Ascending aorta (tissue), 2 donors: Measurements from ENCODE around the gene SUMO3. TPM values are rescaled to one million over a fixed set of nuclear protein-coding genes. Genes with fewer than 3 reads are reported as not detected.
A peak's percentile ranks its signal among the peaks of the same experiment; 100 is the strongest.

ENCODE experiments used
- DNase-seq, 2 donors: peaks; one replicate each; pipeline ENCODE4 v3.0.0-alpha.2; 2019; ENCODE audit warnings: low spot score in 2 of 2
- H3K27ac ChIP-seq, 2 donors: fragments of 200-600 bp; sonication (generic); one replicate each; pipeline ENCODE4 v1.5.1; 2016 to 2017; ENCODE audit warnings: mild to moderate bottlenecking in 1 of 2
- H3K27me3 ChIP-seq: fragments of 200-600 bp; sonication (generic); one replicate; pipeline ENCODE4 v1.5.1; 2017
- H3K36me3 ChIP-seq, 2 donors: fragments of 200-600 bp; sonication (generic); one replicate each; pipeline ENCODE4 v1.5.1; 2016
- H3K4me1 ChIP-seq, 2 donors: fragments of 200-600 bp; sonication (generic); one replicate each; pipeline ENCODE4 v1.5.1; 2016 to 2017; ENCODE audit warnings: mild to moderate bottlenecking in 1 of 2
- H3K4me3 ChIP-seq, 2 donors: fragments of 200-600 bp; sonication (generic); one replicate each; pipeline ENCODE4 v1.5.1; 2016 to 2017; ENCODE audit warnings: mild to moderate bottlenecking in 1 of 2
- H3K9me3 ChIP-seq, 2 donors: fragments of 200-600 bp; sonication (generic); one replicate each; pipeline ENCODE4 v1.5.1; 2016
- intact Hi-C: fragments of 100-400 bp; cut with DNase I; formaldehyde crosslinking; loops from one replicate; pipeline ENCODE4 v1.15.1; 2023
- total RNA-seq: library from RNA; depleted of rRNA; stranded (reverse); fragments of >200 nt; gene quantifications from one replicate; pipeline ENCODE4 v1.1.0, GENCODE V29; 2016
- TF ChIP-seq, protein P1 (sequence below), 3 experiments: fragments of 200-600 bp in 2 of 3; fragments of 450-650 bp in 1 of 3; sonication (generic) in 2 of 3; IDR thresholded peaks; one replicate each; pipeline ENCODE4 v1.5.1; 2016 to 2019; ENCODE audit warnings: antibody characterized with exemption in 3 of 3, mild to moderate bottlenecking in 1 of 3, moderate library complexity in 1 of 3

The SUMO3 gene
- total RNA-seq = 69.2 TPM

DNA sequence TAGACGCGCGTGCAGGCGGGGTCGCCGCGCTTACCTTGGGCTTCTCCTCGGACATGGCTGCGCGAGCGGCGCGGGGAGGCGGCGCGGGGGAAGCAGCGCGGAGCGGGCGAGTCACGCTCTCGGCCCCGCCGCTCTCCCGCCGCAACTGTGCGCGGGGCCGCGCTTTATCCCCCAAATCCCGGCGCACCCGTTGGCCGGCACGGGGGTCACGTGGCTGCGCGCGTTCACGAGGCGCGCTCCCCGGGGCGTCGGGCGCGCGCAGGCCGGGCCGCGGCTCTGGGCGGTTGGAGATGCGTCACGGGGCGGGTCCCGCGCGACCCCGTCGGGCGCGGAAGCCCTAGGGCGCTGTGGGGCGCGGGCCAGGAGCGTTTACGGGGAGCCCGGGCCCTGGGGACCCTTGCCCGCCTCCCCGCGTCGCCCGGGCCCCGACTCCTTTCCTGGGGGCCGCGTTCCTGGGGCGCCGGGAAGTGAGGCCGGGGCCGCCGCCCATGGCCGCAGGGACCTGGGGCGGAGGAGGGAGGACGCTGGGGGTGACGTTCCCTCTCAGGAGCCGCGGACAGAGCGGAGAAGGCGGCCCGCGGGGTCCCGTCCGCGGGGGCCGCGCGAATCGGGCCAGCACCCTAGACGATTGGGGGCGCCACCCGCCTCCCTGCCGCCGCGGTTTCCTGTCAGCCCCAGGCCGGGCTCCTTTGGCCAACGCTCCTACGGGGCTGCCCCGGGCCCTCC, at the start of gene SUMO3:
Gene SUMO3, minus strand, starts transcription at position 149 of the 726 bp plus-strand sequence. Its CDS starts 94 bp downstream, at position 55.
- TF ChIP-seq, protein P1, sequence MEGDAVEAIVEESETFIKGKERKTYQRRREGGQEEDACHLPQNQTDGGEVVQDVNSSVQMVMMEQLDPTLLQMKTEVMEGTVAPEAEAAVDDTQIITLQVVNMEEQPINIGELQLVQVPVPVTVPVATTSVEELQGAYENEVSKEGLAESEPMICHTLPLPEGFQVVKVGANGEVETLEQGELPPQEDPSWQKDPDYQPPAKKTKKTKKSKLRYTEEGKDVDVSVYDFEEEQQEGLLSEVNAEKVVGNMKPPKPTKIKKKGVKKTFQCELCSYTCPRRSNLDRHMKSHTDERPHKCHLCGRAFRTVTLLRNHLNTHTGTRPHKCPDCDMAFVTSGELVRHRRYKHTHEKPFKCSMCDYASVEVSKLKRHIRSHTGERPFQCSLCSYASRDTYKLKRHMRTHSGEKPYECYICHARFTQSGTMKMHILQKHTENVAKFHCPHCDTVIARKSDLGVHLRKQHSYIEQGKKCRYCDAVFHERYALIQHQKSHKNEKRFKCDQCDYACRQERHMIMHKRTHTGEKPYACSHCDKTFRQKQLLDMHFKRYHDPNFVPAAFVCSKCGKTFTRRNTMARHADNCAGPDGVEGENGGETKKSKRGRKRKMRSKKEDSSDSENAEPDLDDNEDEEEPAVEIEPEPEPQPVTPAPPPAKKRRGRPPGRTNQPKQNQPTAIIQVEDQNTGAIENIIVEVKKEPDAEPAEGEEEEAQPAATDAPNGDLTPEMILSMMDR (IDR thresholded peaks at IDR 0.05) = no peak
- Histone ChIP-seq H3K27me3 (no peaks in the 10 kb centered on the region), H3K27ac (peak within 1 kb of the TSS; percentile 73 to 82), H3K4me1 (peaks cover 5 to 12% of the 10 kb centered on the region in 2 donors), H3K4me3 (peak within 1 kb of the TSS; percentile 60 to 85), H3K9me3 (peaks cover 19 to 31% of the 10 kb centered on the region in 2 donors), H3K36me3 (peaks cover 0 to 7% of the 10 kb centered on the region in 2 donors)
- peak in 1 of 2 donors; percentile 87 for DNase-seq
- intact Hi-C loops = loop anchor here (1.0 to 10.0 kb wide), 4 partner anchors 17 to 317 kb away; partner anchors contain the start of genes PTTG1IP and UBE2G2

DNA sequence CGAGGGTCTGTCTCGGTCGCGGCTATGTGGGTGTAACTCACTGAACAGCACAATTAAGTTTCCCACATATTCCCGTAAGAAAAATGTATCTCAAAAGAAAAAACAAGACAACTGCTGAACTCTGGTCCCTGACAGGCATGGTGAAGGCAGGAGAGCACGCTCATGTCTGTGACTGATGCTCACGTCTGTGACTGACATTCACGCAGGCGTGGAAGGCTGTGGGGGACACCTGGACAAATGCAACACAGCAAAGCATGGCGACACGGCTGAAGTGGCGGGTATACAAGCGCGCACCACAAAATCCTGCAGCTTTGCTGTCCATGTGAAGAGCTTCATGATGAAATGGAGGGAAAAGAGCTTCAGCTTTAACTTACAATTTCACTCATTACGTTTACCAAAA, 49.6 kb upstream of the SUMO3 start:
- Histone ChIP-seq H3K4me1 (peaks cover 34 to 66% of the 10 kb centered on the region in 2 donors), H3K9me3 (no peaks in the 10 kb centered on the region), H3K4me3 (no peak overlapping the region), H3K27ac (peak overlapping the region; percentile 95 to 98), H3K27me3 (no peaks in the 10 kb centered on the region), H3K36me3 (peaks cover 25 to 27% of the 10 kb centered on the region in 2 donors)
- no peak for DNase-seq
- TF ChIP-seq, protein P1 (IDR thresholded peaks at IDR 0.05) = no peak
- intact Hi-C loops = no loop called here

DNA sequence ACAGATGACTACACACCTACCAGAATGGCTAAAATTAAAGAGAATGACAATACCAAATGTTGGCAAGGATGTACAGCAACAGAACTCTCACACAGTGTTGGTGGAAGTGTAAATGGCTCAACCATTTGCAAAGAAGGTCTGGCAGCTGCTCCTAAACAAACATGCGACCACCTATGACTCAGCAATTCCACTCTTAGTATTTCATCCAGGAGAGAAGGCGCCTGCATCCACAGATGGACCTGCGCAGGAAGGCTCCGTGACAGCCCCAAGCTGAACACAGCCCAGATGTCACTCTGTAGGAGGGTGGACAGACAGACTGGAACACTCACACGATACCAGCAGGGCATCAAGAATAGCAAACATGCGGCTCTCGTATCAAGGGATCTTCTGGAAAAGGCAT, 48.9 kb upstream of the SUMO3 start:
- TF ChIP-seq, protein P1 (IDR thresholded peaks at IDR 0.05) = no peak
- intact Hi-C loops = no loop called here
- H3K36me3 ChIP-seq = peaks cover 32% of the 10 kb centered on the region in 2 donors
- H3K4me3 ChIP-seq = no peak overlapping the region
- no peaks in the 10 kb centered on the region for H3K9me3 ChIP-seq
- H3K4me1 ChIP-seq = peaks cover 34 to 65% of the 10 kb centered on the region in 2 donors
- H3K27me3 ChIP-seq = no peaks in the 10 kb centered on the region
- peak overlapping the region; percentile 95 to 98 for H3K27ac ChIP-seq
- DNase-seq = no peak

DNA sequence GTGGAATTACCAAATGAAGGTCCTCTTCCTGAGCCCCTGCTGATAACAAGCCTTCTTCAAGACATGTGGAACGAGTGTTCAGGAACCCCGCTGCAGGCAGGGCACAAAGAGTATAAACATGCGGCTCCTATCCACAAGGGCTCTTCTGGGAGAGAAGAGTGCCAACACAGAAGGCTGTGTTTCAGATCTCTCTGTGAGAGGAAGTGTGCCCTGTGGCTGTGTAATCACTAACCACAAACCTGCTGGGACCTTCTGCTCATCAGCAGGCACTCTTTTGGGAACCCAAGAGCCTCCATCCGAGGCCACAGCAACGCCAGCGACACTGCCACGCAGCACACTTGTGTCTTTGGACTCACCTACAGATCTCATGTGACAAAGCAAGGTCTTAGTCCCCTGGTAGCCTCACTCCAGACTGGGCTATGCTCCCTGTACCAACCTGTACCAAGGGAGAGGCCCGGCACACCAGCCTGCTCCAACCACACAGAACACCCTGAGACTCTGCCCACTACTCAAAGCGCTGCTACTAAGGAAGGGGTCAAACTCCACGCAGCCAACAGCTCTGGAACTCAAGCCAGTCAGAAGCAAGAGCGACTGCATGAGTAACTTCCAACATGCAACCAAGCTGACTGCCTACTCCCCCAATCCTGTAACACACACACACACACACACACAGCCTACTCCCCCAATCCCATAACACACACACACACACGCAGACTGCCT, 47.9 kb upstream of the SUMO3 start:
- Histone ChIP-seq H3K4me3 (no peak overlapping the region), H3K36me3 (peaks cover 43% of the 10 kb centered on the region in 2 donors), H3K9me3 (no peaks in the 10 kb centered on the region), H3K27me3 (no peaks in the 10 kb centered on the region), H3K4me1 (peaks cover 29 to 55% of the 10 kb centered on the region in 2 donors), H3K27ac (peak overlapping the region; percentile 9 to 55)
- intact Hi-C loops = loop anchor here (2.0 kb wide), 1 partner anchor 19 kb away; no protein-coding TSS in a partner anchor
- TF ChIP-seq, protein P1 (IDR thresholded peaks at IDR 0.05) = no peak
- DNase-seq = no peak

DNA sequence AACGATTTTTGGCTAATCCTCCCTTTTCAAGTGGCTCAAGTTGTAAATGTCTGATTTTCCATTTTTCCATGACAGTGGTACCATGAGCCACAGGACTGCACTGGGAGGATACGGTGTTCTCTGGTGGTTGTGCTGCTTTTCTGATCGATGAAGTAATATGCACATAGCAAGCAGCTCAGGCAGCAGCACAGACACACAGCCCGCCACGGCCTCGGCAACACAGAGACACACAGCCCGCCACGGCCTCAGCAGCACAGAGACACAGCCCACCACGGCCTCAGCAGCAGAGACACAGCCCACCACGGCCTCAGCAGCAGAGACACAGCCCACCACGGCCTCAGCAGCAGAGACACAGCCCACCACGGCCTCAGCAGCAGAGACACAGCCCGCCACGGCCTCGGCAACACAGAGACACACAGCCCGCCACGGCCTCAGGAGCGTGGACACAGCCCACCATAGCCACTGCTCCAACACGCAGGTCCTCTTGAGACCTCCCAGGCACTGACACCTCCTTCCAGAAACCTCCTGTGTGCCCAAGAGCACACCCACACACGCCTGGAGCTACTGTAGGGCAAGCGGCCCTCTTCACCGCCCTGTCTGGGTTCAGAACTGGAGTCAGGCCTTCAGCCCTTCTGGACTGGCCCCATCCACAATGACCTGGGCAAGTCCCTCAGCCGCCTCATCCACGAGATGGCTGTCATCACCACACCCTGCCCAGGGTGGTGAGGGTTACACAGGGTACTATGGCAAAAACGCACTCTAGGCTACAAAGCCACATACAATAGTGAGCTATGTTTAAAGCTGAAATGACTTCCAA, 45.2 kb upstream of the SUMO3 start:
- H3K4me3 ChIP-seq = no peak overlapping the region
- no peak overlapping the region for H3K27ac ChIP-seq
- no peak for DNase-seq
- intact Hi-C loops = no loop called here
- H3K27me3 ChIP-seq = no peaks in the 10 kb centered on the region
- H3K4me1 ChIP-seq = peaks cover 12 to 30% of the 10 kb centered on the region in 2 donors
- H3K9me3 ChIP-seq = no peaks in the 10 kb centered on the region
- peaks cover 65 to 69% of the 10 kb centered on the region in 2 donors for H3K36me3 ChIP-seq
- TF ChIP-seq, protein P1 (IDR thresholded peaks at IDR 0.05) = no peak
